ENCODE data around the gene SLC17A7. TPM values are rescaled to one million over a fixed set of nuclear protein-coding genes. Genes with fewer than 3 reads are reported as not detected.

The SLC17A7 gene
- total and polyA plus RNA-seq, 2 of the 13 experiments (the other 11 are each of a cell fraction or from before 2014, with no cell fraction given) = 0.32 TPM; not detected in 1

DNA sequence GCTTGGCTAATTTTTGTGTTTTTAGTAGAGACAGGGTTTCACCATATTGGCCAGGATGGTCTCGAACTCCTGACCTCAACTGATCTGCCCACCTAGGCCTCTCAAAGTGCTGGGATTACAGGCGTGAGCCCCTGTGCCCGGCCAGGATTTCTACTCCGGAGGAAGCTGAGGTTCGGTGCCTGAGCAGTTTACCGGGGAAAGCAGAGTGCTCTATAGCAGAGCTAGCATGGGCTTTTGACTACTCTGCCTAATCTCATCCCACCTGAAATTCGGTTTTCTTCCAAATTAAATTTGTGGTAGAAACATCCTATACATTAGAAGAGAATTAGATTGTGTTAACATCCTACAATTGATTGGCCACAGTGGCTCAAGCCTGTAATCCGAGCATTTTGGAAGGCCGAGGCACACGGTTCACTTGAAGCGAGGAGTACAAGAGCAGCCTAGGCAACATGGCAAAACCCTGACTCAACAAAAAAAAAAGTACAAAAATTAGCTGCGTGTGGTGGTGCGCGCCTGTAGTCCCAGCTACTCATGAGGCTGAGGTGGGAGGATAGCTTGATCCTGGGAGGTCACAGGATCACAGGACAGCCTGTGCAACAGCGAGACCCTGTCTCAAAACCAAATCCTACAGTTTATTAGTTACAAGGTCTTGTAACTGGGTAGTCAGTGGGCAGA, 47.7 kb upstream of the SLC17A7 start (continued):
- TF ChIP-seq, protein P1, sequence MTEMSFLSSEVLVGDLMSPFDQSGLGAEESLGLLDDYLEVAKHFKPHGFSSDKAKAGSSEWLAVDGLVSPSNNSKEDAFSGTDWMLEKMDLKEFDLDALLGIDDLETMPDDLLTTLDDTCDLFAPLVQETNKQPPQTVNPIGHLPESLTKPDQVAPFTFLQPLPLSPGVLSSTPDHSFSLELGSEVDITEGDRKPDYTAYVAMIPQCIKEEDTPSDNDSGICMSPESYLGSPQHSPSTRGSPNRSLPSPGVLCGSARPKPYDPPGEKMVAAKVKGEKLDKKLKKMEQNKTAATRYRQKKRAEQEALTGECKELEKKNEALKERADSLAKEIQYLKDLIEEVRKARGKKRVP (CRISPR knock-in tag; IDR thresholded peaks at IDR 0.05) = 0 out of 4 replicates have a peak, but pooled peaks of 1 of the 2 experiments have one; percentile 9
- TF ChIP-seq ZNF850 (CRISPR knock-in tag; conservative IDR thresholded peaks at IDR 0.05) (no peak), PTBP1 (IDR thresholded peaks at IDR 0.05; ENCODE audit: low read depth, low read length, poor library complexity, severe bottlenecking) (no peak), ZBTB7B (CRISPR knock-in tag; IDR thresholded peaks at IDR 0.05) (no peak), PCBP2 (optimal IDR thresholded peaks at IDR 0.05; ENCODE audit: low read depth, low read length, poor library complexity, severe bottlenecking) (no peak), MAFK (conservative IDR thresholded peaks at IDR 0.05 in 1 of 2, IDR thresholded peaks at IDR 0.05 in 1 of 2; ENCODE audit: low read length in 2 of 2) (peak; percentile 90 to 92), KAT7 (CRISPR knock-in tag; IDR thresholded peaks at IDR 0.05; ENCODE audit: borderline replicate concordance) (peak; percentile 64; the same call in 1 of the 2 replicates), ZSCAN9 (CRISPR knock-in tag; IDR thresholded peaks at IDR 0.05; ENCODE audit: borderline replicate concordance) (no peak), HNRNPUL1 (IDR thresholded peaks at IDR 0.05; ENCODE audit: low read depth, low read length) (no peak), ISX (CRISPR knock-in tag; conservative IDR thresholded peaks at IDR 0.05) (0 out of 2 replicates have a peak, but pooled peaks have one; percentile 19), ZNF841 (CRISPR knock-in tag; IDR thresholded peaks at IDR 0.05; ENCODE audit: borderline replicate concordance) (peak; percentile 64; the same call in 1 of the 2 replicates), TEAD2 (CRISPR knock-in tag; IDR thresholded peaks at IDR 0.05) (no peak), ZNF816 (CRISPR knock-in tag; IDR thresholded peaks at IDR 0.05; ENCODE audit: borderline replicate concordance) (no peak), ZNF781 (CRISPR knock-in tag; IDR thresholded peaks at IDR 0.05; ENCODE audit: borderline replicate concordance, not compliant biosample characterization) (no peak), MIER3 (CRISPR knock-in tag; IDR thresholded peaks at IDR 0.05; ENCODE audit: borderline replicate concordance) (no peak), ZNF235 (CRISPR knock-in tag; IDR thresholded peaks at IDR 0.05; ENCODE audit: borderline replicate concordance) (no peak), ZNF256 (CRISPR knock-in tag; conservative IDR thresholded peaks at IDR 0.05) (no peak)
- TF ChIP-seq, protein P2, sequence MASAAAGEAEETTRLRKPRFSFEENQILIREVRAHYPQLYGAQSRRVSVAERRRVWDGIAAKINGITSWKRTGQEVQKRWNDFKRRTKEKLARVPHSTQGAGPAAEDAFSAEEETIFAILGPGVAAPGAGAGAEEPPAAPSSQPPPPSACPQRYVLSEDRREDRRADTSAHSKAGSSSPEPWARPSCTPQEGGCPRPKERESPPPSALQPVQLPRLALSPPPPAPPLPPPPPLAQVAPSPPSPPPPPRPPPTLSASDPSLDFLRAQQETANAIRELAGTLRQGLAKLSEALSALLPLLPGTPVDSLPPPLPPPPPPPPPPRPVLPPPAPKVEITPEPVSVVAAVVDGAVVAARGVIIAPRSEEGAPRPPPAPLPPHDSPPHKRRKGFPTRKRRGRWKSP (CRISPR knock-in tag; IDR thresholded peaks at IDR 0.05) = 0 out of 2 replicates have a peak, but pooled peaks have one; percentile 0
- TF ChIP-seq, protein P3, sequence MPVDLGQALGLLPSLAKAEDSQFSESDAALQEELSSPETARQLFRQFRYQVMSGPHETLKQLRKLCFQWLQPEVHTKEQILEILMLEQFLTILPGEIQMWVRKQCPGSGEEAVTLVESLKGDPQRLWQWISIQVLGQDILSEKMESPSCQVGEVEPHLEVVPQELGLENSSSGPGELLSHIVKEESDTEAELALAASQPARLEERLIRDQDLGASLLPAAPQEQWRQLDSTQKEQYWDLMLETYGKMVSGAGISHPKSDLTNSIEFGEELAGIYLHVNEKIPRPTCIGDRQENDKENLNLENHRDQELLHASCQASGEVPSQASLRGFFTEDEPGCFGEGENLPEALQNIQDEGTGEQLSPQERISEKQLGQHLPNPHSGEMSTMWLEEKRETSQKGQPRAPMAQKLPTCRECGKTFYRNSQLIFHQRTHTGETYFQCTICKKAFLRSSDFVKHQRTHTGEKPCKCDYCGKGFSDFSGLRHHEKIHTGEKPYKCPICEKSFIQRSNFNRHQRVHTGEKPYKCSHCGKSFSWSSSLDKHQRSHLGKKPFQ (CRISPR knock-in tag; IDR thresholded peaks at IDR 0.05; ENCODE audit: insufficient replicate concordance) = peak; percentile 28
- TF ChIP-seq, protein P4, sequence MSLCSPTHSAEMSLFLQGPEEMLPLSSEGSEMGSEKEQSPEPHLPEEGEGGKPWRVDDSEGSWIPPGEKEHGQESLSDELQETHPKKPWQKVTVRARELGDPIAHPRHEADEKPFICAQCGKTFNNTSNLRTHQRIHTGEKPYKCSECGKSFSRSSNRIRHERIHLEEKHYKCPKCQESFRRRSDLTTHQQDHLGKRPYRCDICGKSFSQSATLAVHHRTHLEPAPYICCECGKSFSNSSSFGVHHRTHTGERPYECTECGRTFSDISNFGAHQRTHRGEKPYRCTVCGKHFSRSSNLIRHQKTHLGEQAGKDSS (CRISPR knock-in tag; IDR thresholded peaks at IDR 0.05; ENCODE audit: borderline replicate concordance, low read depth) = 0 out of 2 replicates have a peak, but pooled peaks have one; percentile 20
- TF ChIP-seq, protein P5, sequence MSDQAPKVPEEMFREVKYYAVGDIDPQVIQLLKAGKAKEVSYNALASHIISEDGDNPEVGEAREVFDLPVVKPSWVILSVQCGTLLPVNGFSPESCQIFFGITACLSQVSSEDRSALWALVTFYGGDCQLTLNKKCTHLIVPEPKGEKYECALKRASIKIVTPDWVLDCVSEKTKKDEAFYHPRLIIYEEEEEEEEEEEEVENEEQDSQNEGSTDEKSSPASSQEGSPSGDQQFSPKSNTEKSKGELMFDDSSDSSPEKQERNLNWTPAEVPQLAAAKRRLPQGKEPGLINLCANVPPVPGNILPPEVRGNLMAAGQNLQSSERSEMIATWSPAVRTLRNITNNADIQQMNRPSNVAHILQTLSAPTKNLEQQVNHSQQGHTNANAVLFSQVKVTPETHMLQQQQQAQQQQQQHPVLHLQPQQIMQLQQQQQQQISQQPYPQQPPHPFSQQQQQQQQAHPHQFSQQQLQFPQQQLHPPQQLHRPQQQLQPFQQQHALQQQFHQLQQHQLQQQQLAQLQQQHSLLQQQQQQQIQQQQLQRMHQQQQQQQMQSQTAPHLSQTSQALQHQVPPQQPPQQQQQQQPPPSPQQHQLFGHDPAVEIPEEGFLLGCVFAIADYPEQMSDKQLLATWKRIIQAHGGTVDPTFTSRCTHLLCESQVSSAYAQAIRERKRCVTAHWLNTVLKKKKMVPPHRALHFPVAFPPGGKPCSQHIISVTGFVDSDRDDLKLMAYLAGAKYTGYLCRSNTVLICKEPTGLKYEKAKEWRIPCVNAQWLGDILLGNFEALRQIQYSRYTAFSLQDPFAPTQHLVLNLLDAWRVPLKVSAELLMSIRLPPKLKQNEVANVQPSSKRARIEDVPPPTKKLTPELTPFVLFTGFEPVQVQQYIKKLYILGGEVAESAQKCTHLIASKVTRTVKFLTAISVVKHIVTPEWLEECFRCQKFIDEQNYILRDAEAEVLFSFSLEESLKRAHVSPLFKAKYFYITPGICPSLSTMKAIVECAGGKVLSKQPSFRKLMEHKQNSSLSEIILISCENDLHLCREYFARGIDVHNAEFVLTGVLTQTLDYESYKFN (CRISPR knock-in tag; conservative IDR thresholded peaks at IDR 0.05) = no peak
